Trophoblast cell (in vitro differentiated cells and primary cell): Measurements from ENCODE around the gene DYNLRB1.
A peak's percentile ranks its signal among the peaks of the same experiment; 100 is the strongest.

Experiments used
- DNase-seq, 2 donors: peaks; one replicate each; pipeline ENCODE4 v3.0.0-alpha.2; 2016
- H2AFZ ChIP-seq: 2 replicates; pipeline ENCODE4 v1.6.1; 2013; ENCODE audit warnings: low read length, moderate library complexity, mild to moderate bottlenecking; ENCODE audit not compliant: insufficient read depth, poor library complexity
- H2AK5ac ChIP-seq: 2 replicates; pipeline ENCODE4 v1.6.1; 2013; ENCODE audit warnings: mild to moderate bottlenecking, low read length
- H2BK120ac ChIP-seq: 2 replicates; pipeline ENCODE4 v1.6.1; 2013; ENCODE audit warnings: low read length, mild to moderate bottlenecking, moderate library complexity; ENCODE audit not compliant: insufficient read depth, poor library complexity
- H2BK12ac ChIP-seq: 2 replicates; pipeline ENCODE4 v1.6.1; 2013; ENCODE audit warnings: mild to moderate bottlenecking, low read length, moderate library complexity
- H2BK5ac ChIP-seq: 2 replicates; pipeline ENCODE4 v1.6.1; 2013; ENCODE audit warnings: low read length, low read depth, moderate library complexity, mild to moderate bottlenecking; ENCODE audit not compliant: poor library complexity
- H3K14ac ChIP-seq: 2 replicates; pipeline ENCODE4 v1.6.1; 2013; ENCODE audit warnings: mild to moderate bottlenecking, low read length
- H3K18ac ChIP-seq: 2 replicates; pipeline ENCODE4 v1.6.1; 2013; ENCODE audit warnings: mild to moderate bottlenecking, low read length
- H3K23ac ChIP-seq: 2 replicates; pipeline ENCODE4 v1.6.1; 2013; ENCODE audit warnings: low read length
- H3K27ac ChIP-seq: 2 replicates; pipeline ENCODE4 v1.5.1; 2013; ENCODE audit warnings: low read depth, mild to moderate bottlenecking, inconsistent platforms, low read length, moderate library complexity
- H3K27me3 ChIP-seq: 2 replicates; pipeline ENCODE4 v1.6.1; 2013; ENCODE audit warnings: inconsistent platforms, mild to moderate bottlenecking, low read length, moderate library complexity; ENCODE audit not compliant: insufficient read depth
- H3K36me3 ChIP-seq, 2 experiments: 1 replicate in 1 of 2; 2 replicates in 1 of 2; pipeline ENCODE4 v1.6.1; 2013; ENCODE audit warnings: low read length in 2 of 2, mild to moderate bottlenecking in 2 of 2, moderate library complexity in 1 of 2; ENCODE audit not compliant: insufficient read depth in 2 of 2, control insufficient read depth in 1 of 2
- H3K4ac ChIP-seq: 2 replicates; pipeline ENCODE4 v1.6.1; 2013; ENCODE audit warnings: low read depth, mild to moderate bottlenecking, low read length, moderate library complexity
- H3K4me1 ChIP-seq, 2 experiments: 1 replicate in 1 of 2; 2 replicates in 1 of 2; pipeline ENCODE4 v1.6.1; 2013; ENCODE audit warnings: low read length in 2 of 2, mild to moderate bottlenecking in 2 of 2, moderate library complexity in 1 of 2; ENCODE audit not compliant: insufficient read depth in 2 of 2, control insufficient read depth in 1 of 2
- H3K4me2 ChIP-seq: 2 replicates; pipeline ENCODE4 v1.6.1; 2013; ENCODE audit warnings: inconsistent platforms, mild to moderate bottlenecking, low read length, moderate library complexity
- H3K4me3 ChIP-seq: 2 replicates; pipeline ENCODE4 v1.5.1; 2013; ENCODE audit warnings: mild to moderate bottlenecking, low read depth, low read length, inconsistent platforms
- H3K79me1 ChIP-seq: one replicate; pipeline ENCODE4 v1.6.1; 2013; ENCODE audit warnings: low read length
- H3K79me2 ChIP-seq: 2 replicates; pipeline ENCODE4 v1.6.1; 2013; ENCODE audit warnings: low read length, mild to moderate bottlenecking; ENCODE audit not compliant: control insufficient read depth, insufficient read depth, poor library complexity
- H3K9ac ChIP-seq: 2 replicates; pipeline ENCODE4 v1.6.1; 2013; ENCODE audit warnings: mild to moderate bottlenecking, low read length
- H3K9me3 ChIP-seq: 2 replicates; pipeline ENCODE4 v1.6.1; 2013; ENCODE audit warnings: low read depth, mild to moderate bottlenecking, control low read depth, inconsistent platforms, low read length; ENCODE audit not compliant: insufficient read depth
- H4K12ac ChIP-seq: 2 replicates; pipeline ENCODE4 v1.6.1; 2013; ENCODE audit warnings: low read depth, mild to moderate bottlenecking, low read length, moderate library complexity
- H4K8ac ChIP-seq: 2 replicates; pipeline ENCODE4 v1.6.1; 2013; ENCODE audit warnings: low read depth, mild to moderate bottlenecking, low read length, moderate library complexity
- H4K91ac ChIP-seq: one replicate; pipeline ENCODE4 v1.6.1; 2013; ENCODE audit warnings: low read depth, mild to moderate bottlenecking, low read length, moderate library complexity
- WGBS: extraction: QIAGEN DNeasy Blood & Tissue Kit; methylation state at CpG from one replicate; pipeline ENCODE4 v1.1.7; 2013; ENCODE audit warnings: missing lambda C conversion rate; ENCODE audit not compliant: insufficient read length, insufficient coverage; ENCODE audit errors: extremely low coverage; 5-methylcytosine and 5-hydroxymethylcytosine counted together

The DYNLRB1 gene

GRCh38 chr20:34575756-34576155 lies 59.5 kb downstream of the DYNLRB1 start:
- Histone ChIP-seq H3K4ac (no peak overlapping the region), H3K27ac (no peak overlapping the region), H2AK5ac (no peak overlapping the region), H3K79me2 (no peaks in the 10 kb centered on the region), H2BK12ac (no peak overlapping the region), H3K23ac (no peak overlapping the region), H3K9me3 (no peaks in the 10 kb centered on the region), H3K18ac (no peak overlapping the region), H3K4me1 (no peaks in the 10 kb centered on the region), H2BK5ac (no peak overlapping the region), H3K27me3 (no peaks in the 10 kb centered on the region), H2BK120ac (no peak overlapping the region), H3K4me3 (no peak overlapping the region), H4K91ac (no peak overlapping the region), H3K36me3 (peaks cover 2 to 6% of the 10 kb centered on the region in 2 experiments), H4K8ac (no peak overlapping the region), H4K12ac (no peak overlapping the region), H3K14ac (no peak overlapping the region), H2AFZ (no peak overlapping the region), H3K4me2 (no peak overlapping the region), H3K79me1 (no peaks in the 10 kb centered on the region), H3K9ac (no peak overlapping the region)
- DNase-seq = no peak
- no CpG with 5 or more reads among the region's 4 CpGs for WGBS

GRCh38 chr20:34577061-34577460 lies 60.8 kb downstream of the DYNLRB1 start:
- Histone ChIP-seq H2BK120ac (no peak overlapping the region), H3K9me3 (no peaks in the 10 kb centered on the region), H2BK5ac (no peak overlapping the region), H3K27ac (no peak overlapping the region), H4K8ac (no peak overlapping the region), H3K14ac (no peak overlapping the region), H3K4me1 (peaks cover 0 to 5% of the 10 kb centered on the region in 2 experiments), H3K79me2 (no peaks in the 10 kb centered on the region), H2AFZ (no peak overlapping the region), H3K23ac (no peak overlapping the region), H3K4ac (no peak overlapping the region), H3K36me3 (peaks cover 0 to 3% of the 10 kb centered on the region in 2 experiments), H3K4me2 (no peak overlapping the region), H3K27me3 (no peaks in the 10 kb centered on the region), H3K9ac (no peak overlapping the region), H3K4me3 (no peak overlapping the region), H3K79me1 (no peaks in the 10 kb centered on the region), H2BK12ac (no peak overlapping the region), H4K12ac (no peak overlapping the region), H3K18ac (no peak overlapping the region), H2AK5ac (no peak overlapping the region), H4K91ac (no peak overlapping the region)
- WGBS = no CpG with 5 or more reads among the region's 4 CpGs
- no peak for DNase-seq

GRCh38 chr20:34578025-34578424 lies 61.8 kb downstream of the DYNLRB1 start:
- Histone ChIP-seq H3K27ac (no peak overlapping the region), H3K14ac (no peak overlapping the region), H3K4me3 (no peak overlapping the region), H3K9me3 (no peaks in the 10 kb centered on the region), H3K4ac (no peak overlapping the region), H3K79me1 (no peaks in the 10 kb centered on the region), H3K9ac (no peak overlapping the region), H4K12ac (no peak overlapping the region), H2BK5ac (no peak overlapping the region), H3K4me1 (peaks cover 9 to 14% of the 10 kb centered on the region in 2 experiments), H3K27me3 (no peaks in the 10 kb centered on the region), H2BK120ac (no peak overlapping the region), H2AFZ (no peak overlapping the region), H3K36me3 (peaks cover 0 to 3% of the 10 kb centered on the region in 2 experiments), H2BK12ac (no peak overlapping the region), H3K23ac (no peak overlapping the region), H3K4me2 (no peak overlapping the region), H3K79me2 (no peaks in the 10 kb centered on the region), H4K8ac (no peak overlapping the region), H2AK5ac (no peak overlapping the region), H4K91ac (no peak overlapping the region), H3K18ac (no peak overlapping the region)
- peak in 1 of 2 donors; percentile 20 for DNase-seq
- no CpG with 5 or more reads among the region's 2 CpGs for WGBS

GRCh38 chr20:34578521-34578920 lies 62.3 kb downstream of the DYNLRB1 start:
- Histone ChIP-seq H4K12ac (no peak overlapping the region), H3K27me3 (no peaks in the 10 kb centered on the region), H3K18ac (no peak overlapping the region), H2AFZ (no peak overlapping the region), H4K91ac (no peak overlapping the region), H2BK120ac (no peak overlapping the region), H2BK12ac (no peak overlapping the region), H2AK5ac (no peak overlapping the region), H3K14ac (no peak overlapping the region), H3K4me3 (no peak overlapping the region), H3K27ac (no peak overlapping the region), H3K4me2 (no peak overlapping the region), H2BK5ac (no peak overlapping the region), H3K9ac (no peak overlapping the region), H3K79me2 (no peaks in the 10 kb centered on the region), H3K23ac (no peak overlapping the region), H3K79me1 (no peaks in the 10 kb centered on the region), H3K4me1 (peaks cover 14 to 19% of the 10 kb centered on the region in 2 experiments), H4K8ac (no peak overlapping the region), H3K9me3 (no peaks in the 10 kb centered on the region), H3K36me3 (peaks cover 0 to 3% of the 10 kb centered on the region in 2 experiments), H3K4ac (no peak overlapping the region)
- WGBS = no CpG with 5 or more reads among the region's 6 CpGs
- DNase-seq = no peak
